Tibial artery (tissue), 4 donors: ENCODE results near the gene BPNT1.
A peak's percentile ranks its signal among the peaks of the same experiment; 100 is the strongest.

Source experiments
- DNase-seq, 2 donors: peaks; one replicate each; pipeline ENCODE4 v3.0.0-alpha.2; 2019
- H3K27ac ChIP-seq, 2 donors: fragments of 200-600 bp; sonication (generic) in 1 of 2; 1 replicate in 1 of 2; 2 replicates in 1 of 2; pipeline ENCODE4 v1.5.1; 2018 to 2019; ENCODE audit warnings: mild to moderate bottlenecking in 1 of 2
- H3K27me3 ChIP-seq, 2 donors: fragments of 200-600 bp; sonication (generic) in 1 of 2; one replicate each; pipeline versions ENCODE4 v1.5.1 to v1.6.0; 2016 to 2019
- H3K36me3 ChIP-seq, 3 donors: fragments of 200-600 bp; sonication (generic) in 2 of 3; one replicate each; pipeline ENCODE4 v1.5.1; 2016 to 2019; ENCODE audit warnings: mild to moderate bottlenecking in 2 of 3
- H3K4me1 ChIP-seq, 4 donors: fragments of 200-600 bp; sonication (generic) in 2 of 4; 1 replicate in 3 of 4; 2 replicates in 1 of 4; pipeline ENCODE4 v1.5.1; 2016 to 2019
- H3K4me3 ChIP-seq, 2 donors: fragments of 200-600 bp; sonication (generic) in 1 of 2; 1 replicate in 1 of 2; 2 replicates in 1 of 2; pipeline ENCODE4 v1.5.1; 2018 to 2019; ENCODE audit warnings: mild to moderate bottlenecking in 2 of 2
- H3K9me3 ChIP-seq, 3 donors: fragments of 200-600 bp; sonication (generic) in 1 of 3; one replicate each; pipeline ENCODE4 v1.5.1; 2016 to 2019
- CTCF ChIP-seq, 2 experiments: fragments of 200-600 bp in 1 of 2; fragments of 450-650 bp in 1 of 2; IDR thresholded peaks; one replicate each; pipeline ENCODE4 v1.5.1; 2017 to 2019; ENCODE audit warnings: antibody characterized with exemption in 2 of 2, mild to moderate bottlenecking in 1 of 2, moderate library complexity in 1 of 2
- intact Hi-C: fragments of 100-400 bp; cut with DNase I; formaldehyde crosslinking; loops from one replicate; pipeline ENCODE4 v1.15.0; 2023; ENCODE audit warnings: low total_unique reads

The BPNT1 gene

GRCh38 chr1:220089650-220090556, at the start of gene BPNT1:
Gene BPNT1, minus strand, starts transcription at chr1:220089788. Its CDS starts 9,942 bp downstream, at chr1:220079846.
- intact Hi-C loops, result loop anchor here (5.0 kb wide), 1 partner anchor 43 kb away; the partner anchor contains the start of gene EPRS1
- peak within 1 kb of the TSS; percentile 64 to 65 for H3K27ac ChIP-seq
- no peaks in the 10 kb centered on the region for H3K36me3 ChIP-seq
- DNase-seq, result peak; percentile 93 to 95
- H3K27me3 ChIP-seq, result no peaks in the 10 kb centered on the region
- peaks cover 0 to 14% (median 2%) of the 10 kb centered on the region in 4 donors for H3K4me1 ChIP-seq
- TF ChIP-seq CTCF (IDR thresholded peaks at IDR 0.05), result no peak
- peak within 1 kb of the TSS; percentile 53 to 67 for H3K4me3 ChIP-seq
- H3K9me3 ChIP-seq, result no peaks in the 10 kb centered on the region

GRCh38 chr1:220137019-220137786, 47.6 kb upstream of the BPNT1 start:
- no peak for TF ChIP-seq CTCF (IDR thresholded peaks at IDR 0.05)
- intact Hi-C loops, result no loop called here
- Histone ChIP-seq H3K27me3 (no peaks in the 10 kb centered on the region), H3K4me3 (no peak overlapping the region), H3K36me3 (peaks cover 28 to 84% (median 35%) of the 10 kb centered on the region in 3 donors), H3K27ac (peak overlapping the region; percentile 15 to 24), H3K4me1 (peaks cover 0 to 17% (median 6%) of the 10 kb centered on the region in 4 donors), H3K9me3 (no peaks in the 10 kb centered on the region)
- no peak for DNase-seq

- Histone ChIP-seq H3K27ac (no peak overlapping the region), H3K27me3 (no peaks in the 10 kb centered on the region), H3K4me3 (no peak overlapping the region), H3K9me3 (no peaks in the 10 kb centered on the region), H3K4me1 (peaks cover 0 to 17% (median 6%) of the 10 kb centered on the region in 4 donors), H3K36me3 (peaks cover 22 to 78% (median 28%) of the 10 kb centered on the region in 3 donors)
- no peak for DNase-seq
- no peak for TF ChIP-seq CTCF (IDR thresholded peaks at IDR 0.05)
- intact Hi-C loops, result no loop called here
Observed at GRCh38 chr1:220135755-220136154, 46.2 kb upstream of the BPNT1 start.

GRCh38 chr1:220129479-220130210, 40.1 kb upstream of the BPNT1 start:
- no peak overlapping the region for H3K4me3 ChIP-seq
- H3K36me3 ChIP-seq, result peaks cover 30 to 78% (median 33%) of the 10 kb centered on the region in 3 donors
- H3K27ac ChIP-seq, result no peak overlapping the region
- no peaks in the 10 kb centered on the region for H3K9me3 ChIP-seq
- no peak for DNase-seq
- H3K27me3 ChIP-seq, result no peaks in the 10 kb centered on the region
- intact Hi-C loops, result no loop called here
- peaks cover 0 to 2% (median 0%) of the 10 kb centered on the region in 4 donors for H3K4me1 ChIP-seq
- TF ChIP-seq CTCF (IDR thresholded peaks at IDR 0.05), result no peak

GRCh38 chr1:220127076-220127475, 37.5 kb upstream of the BPNT1 start:
- H3K36me3 ChIP-seq, result peaks cover 20 to 56% (median 28%) of the 10 kb centered on the region in 3 donors
- H3K9me3 ChIP-seq, result no peaks in the 10 kb centered on the region
- H3K4me3 ChIP-seq, result no peak overlapping the region
- no peaks in the 10 kb centered on the region for H3K27me3 ChIP-seq
- peaks cover 0 to 20% (median 6%) of the 10 kb centered on the region in 4 donors for H3K4me1 ChIP-seq
- no peak overlapping the region for H3K27ac ChIP-seq
- no peak for DNase-seq
- intact Hi-C loops, result no loop called here
- TF ChIP-seq CTCF (IDR thresholded peaks at IDR 0.05), result no peak
